NCI-H1417 treated with DMSO at 0.1 percent for 48 hours (cell line): ENCODE data around the gene PRKCQ.
"Not testable (repeated sequence)": the region's sequence is repeated elsewhere in the genome, so short reads cannot be mapped to it uniquely, and the experiment has no call there.

Experiments used
- DNase-seq: peaks from one replicate; lab custom pipeline; 2025; lab: John Stamatoyannopoulos, UW

Gene PRKCQ

DNA sequence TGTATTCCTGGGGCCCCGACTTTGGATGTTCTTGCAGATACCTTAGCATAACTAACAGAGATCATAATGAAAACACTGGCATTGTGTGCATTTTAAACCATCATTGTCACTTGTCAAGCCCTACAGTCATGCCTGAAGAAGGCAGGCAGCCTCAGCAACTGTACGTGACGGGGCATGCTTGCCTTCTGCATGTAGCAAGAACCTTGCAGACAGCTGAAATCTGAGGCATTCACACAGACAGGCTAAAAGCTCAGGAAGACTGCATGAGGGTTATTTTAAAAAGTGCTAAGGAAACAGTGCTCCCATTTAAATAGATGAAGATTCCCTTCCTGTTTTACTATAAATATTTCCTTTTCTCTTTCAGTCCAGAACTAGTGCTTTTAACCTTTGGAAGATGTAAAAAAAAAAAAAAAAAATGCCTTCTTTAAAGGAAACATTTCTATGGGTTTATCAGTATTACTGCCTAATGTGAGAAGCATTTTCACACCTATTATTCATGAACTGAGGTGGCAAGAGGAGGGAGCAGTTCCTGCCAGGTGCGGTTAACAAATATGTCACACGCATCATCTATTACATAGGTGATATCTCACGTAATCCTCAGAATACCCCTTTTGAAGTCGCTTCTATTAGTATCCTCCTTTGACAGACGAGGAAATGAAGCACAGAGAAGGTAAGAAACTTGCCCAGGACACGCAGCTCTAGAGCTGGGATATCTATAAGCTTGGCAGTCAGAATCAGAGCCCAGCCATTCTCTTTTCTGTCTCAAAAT is 88.1 kb downstream of the PRKCQ start:
- DNase-seq = no peak

GRCh38 chr10:6490614-6491013 is 89.5 kb downstream of the PRKCQ start:
- DNase-seq = no peak

- DNase-seq = no peak
Measured at GRCh38 chr10:6487920-6488319, 92.2 kb downstream of the PRKCQ start.

- no peak for DNase-seq
Measured at GRCh38 chr10:6486309-6486708, 93.8 kb downstream of the PRKCQ start.

DNA sequence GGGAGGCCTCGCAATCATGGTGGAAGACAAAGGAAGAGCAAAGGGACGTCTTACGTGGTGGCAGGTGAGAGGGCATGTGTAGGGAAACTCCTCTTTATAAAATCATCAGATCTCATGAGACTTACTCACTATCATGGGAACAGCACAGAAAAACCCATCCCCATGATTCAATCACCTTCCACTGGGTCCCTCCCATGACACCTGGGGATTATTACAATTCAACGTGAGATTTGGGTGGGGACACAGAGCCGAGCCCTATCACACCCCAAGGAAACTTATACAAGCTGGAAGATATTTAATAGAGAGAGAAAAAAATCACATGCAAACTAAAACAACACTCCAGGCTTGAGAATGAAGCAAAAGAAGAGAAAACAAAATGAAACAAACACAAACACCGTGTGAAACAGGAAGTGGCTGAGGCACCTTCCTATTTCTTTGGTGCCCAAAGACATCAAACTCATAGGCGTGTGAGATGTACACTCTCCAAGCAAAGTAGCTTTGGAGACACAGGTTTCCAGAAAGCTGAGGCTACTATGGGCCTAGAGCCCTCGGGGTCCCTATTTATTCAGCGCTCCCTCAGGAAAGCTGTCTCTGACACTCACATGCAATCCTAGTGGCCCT is 97.2 kb downstream of the PRKCQ start:
- DNase-seq = no peak

DNA sequence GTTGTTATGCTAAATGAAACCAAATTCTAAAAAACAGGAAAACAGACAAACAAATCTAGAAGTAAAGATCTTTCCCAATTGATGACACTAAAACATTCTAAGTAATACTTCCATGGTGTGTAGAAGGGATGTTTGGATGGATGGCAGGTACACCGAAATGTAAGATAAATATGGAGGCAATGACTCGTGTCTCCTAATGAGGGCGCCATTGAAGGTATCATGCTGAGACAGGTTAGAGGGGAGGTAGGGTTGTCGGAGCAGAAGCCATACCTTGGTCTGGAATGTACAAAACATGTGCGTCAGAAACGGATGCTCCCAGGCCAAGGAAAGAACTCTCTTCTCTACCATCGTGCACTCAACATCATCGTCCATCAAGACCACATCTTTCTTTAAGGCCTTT is 101.4 kb downstream of the PRKCQ start:
- DNase-seq = no peak

DNA sequence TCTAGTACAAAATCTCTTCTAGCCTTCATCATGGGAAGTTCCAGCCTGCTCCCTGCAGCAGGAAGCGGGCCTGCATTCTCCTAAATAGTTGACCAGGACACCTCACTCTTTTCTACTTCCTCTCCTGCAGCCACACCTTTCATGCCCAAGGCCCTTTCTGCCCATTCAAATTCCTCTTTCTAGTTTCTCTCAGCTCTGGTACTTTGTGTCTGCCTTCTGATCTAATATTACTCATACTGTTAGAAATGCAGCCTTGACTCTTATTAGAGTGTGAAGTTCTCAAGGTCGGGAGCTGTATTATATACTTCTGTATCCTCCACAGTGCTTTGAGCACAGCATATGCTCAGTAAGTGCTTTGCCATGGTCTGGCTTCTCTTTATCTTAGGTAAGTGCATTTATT is 103.1 kb downstream of the PRKCQ start:
- DNase-seq = no peak

DNA sequence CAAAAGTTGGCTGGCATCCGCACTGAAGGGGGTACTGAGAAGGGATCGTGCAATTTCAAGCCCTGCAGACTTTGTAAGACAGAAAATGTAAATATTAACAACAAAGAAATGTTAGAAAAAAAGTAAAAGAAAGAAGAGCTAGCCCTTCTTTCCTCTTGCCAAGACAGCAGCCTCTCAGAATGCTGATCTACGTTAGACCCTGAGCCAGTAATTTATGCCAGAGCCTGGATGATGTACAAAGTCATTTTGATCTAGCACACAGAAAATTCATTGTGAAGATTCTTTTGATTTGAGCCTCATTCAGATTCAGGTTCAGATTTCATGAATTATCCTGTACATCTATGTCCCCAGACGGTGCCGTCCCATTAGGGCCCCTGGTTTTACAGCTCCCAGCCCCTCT is 105.2 kb downstream of the PRKCQ start:
- no peak for DNase-seq

- DNase-seq = no peak
Measured at GRCh38 chr10:6473901-6474370, 106.1 kb downstream of the PRKCQ start.

- DNase-seq = no peak
Measured at GRCh38 chr10:6473430-6473829, 106.6 kb downstream of the PRKCQ start.

DNA sequence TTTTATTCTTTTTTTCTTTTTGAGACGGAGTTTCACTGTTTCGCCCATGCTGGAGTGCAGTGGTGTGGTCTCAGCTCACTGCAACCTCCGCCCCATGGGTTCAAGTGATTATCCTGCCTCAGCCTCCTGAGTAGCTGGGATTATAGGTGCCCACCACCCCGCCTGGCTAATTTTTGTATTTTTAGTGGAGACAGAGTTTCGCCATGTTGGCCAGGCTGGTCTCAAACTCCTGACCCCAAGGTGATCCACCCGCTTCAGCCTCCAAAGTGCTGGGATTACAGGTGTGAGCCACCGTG is 107.4 kb downstream of the PRKCQ start:
- not testable (repeated sequence) for DNase-seq

- no peak for DNase-seq
Measured at GRCh38 chr10:6470894-6471618, 109.0 kb downstream of the PRKCQ start.

DNA sequence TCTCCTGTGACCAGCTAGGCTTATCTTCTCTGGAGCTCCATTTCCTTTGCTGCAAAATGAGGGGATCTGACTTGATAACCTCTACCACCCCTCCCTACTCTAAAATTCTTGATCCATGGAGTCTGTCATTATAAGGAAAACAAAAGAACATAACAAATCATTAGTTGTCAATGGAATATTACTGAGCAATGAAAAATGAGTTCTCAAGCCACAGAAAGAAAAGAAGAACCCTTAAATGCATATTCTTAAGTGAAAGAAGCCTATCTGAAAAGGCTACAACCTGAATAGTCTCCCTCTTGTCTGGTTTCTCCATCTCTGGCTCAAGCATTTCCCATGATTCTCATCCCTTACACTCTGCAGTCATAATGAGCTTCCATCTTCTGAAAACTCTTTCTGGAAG is 110.4 kb downstream of the PRKCQ start:
- no peak for DNase-seq

GRCh38 chr10:6465854-6466601 is 114.0 kb downstream of the PRKCQ start:
- DNase-seq = no peak

- no peak for DNase-seq
Measured at GRCh38 chr10:6465437-6465836, 114.6 kb downstream of the PRKCQ start.

GRCh38 chr10:6464862-6465430 is 115.1 kb downstream of the PRKCQ start:
- no peak for DNase-seq

GRCh38 chr10:6463366-6463765 is 116.7 kb downstream of the PRKCQ start:
- DNase-seq = no peak

DNA sequence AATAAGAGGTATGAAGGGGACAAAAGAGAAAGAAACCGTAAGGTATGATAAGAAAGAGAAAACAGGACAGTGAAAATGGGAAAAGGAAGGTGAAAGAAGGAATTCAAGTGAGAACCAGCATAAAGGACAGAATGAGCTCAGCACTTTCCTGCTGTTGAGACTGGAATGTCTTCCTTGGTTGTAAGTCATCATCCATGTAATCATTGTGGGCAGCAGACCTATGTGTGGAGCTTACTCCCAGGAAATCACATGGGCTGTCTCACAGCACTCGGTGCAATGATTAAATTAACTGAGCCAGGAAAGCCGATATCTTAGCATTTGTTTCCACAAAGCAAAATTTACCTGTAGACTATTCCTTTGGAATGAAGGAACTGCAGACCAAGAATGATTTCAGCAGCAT is 118.1 kb downstream of the PRKCQ start:
- no peak for DNase-seq

- no peak for DNase-seq
Measured at GRCh38 chr10:6460861-6461409, 119.1 kb downstream of the PRKCQ start.

DNA sequence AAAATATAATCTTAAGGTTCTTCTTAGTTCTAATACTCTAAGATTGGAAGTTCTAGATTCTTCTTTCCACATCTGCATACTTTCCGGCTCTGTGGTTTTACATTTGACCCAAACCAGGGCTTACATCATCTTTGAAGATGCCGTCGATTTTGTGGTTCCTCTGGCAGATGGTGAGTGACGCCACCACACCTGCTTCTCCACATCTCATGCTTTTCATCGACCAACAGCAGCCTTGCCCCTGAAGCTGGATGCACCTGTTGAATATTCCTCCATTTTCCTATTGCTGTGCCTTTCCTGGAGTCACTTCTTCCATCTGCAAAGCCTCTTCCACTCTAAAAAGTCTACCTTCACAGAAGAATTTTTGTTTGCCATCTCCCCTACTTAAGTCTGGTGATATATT is 121.3 kb downstream of the PRKCQ start:
- no peak for DNase-seq

- DNase-seq = no peak
Measured at GRCh38 chr10:6457376-6457775, 122.7 kb downstream of the PRKCQ start.

GRCh38 chr10:6456067-6456466 is 124.0 kb downstream of the PRKCQ start:
- no peak for DNase-seq
